GM18907 (cell line): ENCODE data around the gene NAV2.

Source experiments
- ATAC-seq: cut with Tn5 transposase; IDR thresholded peaks from one replicate; pipeline ENCODE4 v1.9.1; 2021; ENCODE audit warnings: mild to moderate bottlenecking, moderate library complexity; ENCODE audit not compliant: unreplicated experiment

The NAV2 gene

DNA sequence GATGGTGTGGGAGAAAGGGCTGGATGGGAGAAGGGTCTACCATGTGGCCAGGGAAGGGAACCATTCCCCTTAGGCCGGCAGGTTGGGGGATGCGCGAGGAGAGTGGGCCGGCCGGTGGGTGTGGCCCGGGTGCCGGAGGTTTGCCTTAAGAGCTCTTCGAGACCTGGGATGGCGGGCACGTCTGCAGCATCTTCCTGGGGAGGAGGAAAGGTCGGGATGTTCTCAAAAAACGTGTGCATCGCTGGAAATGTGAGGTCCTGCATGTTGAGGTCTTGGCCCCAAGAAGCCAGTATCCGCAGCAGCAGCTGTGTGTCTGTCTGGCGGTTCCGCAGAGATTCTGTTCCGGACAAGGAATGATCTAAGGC, 1.4 kb downstream of the NAV2 start:
- no peak for ATAC-seq

DNA sequence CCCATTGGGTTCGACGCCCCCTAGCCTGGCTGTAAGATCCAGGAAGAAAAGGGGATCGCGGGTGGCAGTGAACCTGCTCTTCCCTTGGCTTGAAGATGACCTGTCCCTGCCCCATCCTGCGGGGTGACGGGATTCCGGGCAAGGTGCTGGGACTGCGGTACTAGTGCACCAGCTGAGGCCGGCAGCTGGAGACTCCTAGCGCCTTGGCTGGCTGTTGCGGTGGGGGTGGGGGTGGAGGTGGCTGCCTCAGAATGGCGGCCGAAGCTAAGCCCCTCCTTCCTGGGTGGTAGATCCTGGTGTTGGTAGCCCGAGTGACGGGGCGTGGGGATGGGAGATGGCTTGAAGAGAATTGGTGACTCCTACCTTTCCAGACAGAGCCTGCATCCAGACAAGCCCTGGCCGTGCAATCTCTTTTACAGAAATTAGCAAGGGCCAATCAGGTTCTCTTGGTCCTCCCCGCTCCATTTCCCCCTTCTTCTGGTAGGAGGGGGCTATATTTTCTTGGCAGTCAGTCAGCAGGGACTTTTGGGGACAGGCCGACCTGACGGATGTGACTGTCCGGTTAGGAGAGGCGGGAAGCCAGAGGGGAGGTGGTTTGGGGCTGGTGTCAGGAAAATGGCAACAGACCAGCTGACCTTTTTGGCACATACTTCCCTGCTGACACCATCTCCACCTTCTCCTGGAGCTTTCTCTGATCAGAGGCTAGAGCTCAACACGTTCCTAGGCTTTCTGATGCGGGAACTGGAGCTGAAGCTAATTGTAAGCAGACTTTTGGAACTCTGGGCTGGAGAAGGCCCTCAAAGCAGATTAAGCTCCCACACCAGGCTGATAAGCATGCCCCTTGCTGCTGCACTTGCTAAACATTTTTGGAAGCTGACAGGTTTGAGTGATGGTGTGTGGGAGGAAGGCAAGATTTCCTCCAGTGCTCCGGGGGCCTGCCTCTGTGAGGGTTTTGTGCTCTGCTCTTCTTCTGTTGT, 2.0 kb downstream of the NAV2 start:
- no peak for ATAC-seq

GRCh38 chr11:19715373-19715772, 2.7 kb downstream of the NAV2 start:
- no peak for ATAC-seq

DNA sequence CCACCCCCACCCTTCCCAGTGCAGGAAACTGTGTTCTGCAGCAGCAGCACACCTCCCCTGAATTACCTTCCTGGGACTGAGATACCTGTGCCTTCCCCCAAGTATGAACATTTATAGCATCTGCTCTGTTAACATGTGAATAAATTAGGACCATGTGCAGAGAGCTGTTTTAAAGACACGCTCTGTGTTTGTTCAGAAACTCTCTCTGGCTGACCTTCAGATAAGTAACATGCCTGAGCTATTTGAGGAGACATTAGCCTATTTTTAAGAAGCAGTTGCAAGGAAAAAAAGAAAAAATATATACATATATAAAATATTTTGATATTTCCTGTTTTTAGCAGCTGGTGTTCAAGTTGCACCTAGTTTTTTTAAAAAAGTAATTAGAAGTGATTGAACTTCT, 5.4 kb downstream of the NAV2 start:
- ATAC-seq: no peak

- ATAC-seq: no peak
Measured at GRCh38 chr11:19718951-19719350, 6.3 kb downstream of the NAV2 start.

GRCh38 chr11:19719960-19720359, 7.3 kb downstream of the NAV2 start:
- ATAC-seq: no peak

DNA sequence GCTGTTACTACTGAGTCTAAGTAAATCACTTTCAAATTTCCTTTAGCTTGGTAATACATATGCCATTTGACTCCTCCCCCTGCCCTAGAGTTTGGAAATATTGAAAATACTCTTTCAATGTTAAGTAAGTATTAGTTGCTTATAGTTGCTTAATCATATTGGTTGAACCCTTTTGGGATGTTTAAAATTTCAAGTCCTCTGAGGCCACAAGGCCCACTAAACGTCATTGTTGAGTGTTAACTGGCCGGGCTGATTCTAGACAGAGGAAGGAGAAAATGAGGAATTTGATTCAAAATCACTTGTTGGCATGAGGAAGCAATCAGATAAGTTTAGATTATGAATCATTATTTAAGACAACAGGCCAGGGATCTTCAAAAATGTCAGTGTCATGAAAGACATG, 8.5 kb downstream of the NAV2 start:
- ATAC-seq: no peak

- ATAC-seq: no peak
Measured at GRCh38 chr11:19722702-19723101, 10.1 kb downstream of the NAV2 start.

- no peak for ATAC-seq
Measured at GRCh38 chr11:19723572-19724342, 11.1 kb downstream of the NAV2 start.

GRCh38 chr11:19724765-19725164, 12.1 kb downstream of the NAV2 start:
- ATAC-seq: no peak

DNA sequence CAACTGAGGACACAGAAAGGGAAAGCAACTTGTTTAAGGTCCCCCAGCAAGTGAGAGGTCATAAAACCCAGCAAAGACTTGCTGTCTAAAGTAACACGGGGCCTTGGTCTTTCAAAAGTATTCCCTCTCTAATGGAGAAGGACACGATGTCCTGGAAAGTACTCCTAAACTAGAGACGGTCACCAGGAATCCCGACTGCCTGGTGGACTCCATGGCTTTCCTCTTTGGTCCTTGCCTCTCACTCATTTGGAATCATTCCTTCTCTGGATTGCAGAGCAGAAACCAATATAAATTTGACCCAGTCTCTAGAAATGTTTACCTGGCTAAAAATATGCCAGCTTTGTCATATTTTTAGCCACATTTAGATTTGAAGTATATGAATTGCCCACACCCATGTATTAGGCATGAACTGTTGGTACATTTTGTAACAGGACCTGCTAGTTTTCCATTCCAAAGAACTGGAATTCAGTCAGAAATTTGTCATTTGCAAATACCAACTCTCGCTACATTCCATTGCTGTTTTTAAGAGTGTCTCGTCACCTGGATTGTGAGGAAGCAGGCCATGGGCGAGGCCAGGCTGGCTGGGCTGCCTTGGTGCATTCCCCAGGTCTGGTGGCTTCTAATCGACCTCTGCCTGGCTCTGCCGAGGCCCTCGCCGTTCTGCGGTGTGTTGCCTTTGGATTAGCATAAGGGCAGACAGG, 12.9 kb downstream of the NAV2 start:
- ATAC-seq: no peak

GRCh38 chr11:19727246-19727645, 14.6 kb downstream of the NAV2 start:
- no peak for ATAC-seq

GRCh38 chr11:19728436-19728835, 15.8 kb downstream of the NAV2 start:
- no peak for ATAC-seq

GRCh38 chr11:19729141-19729540, 16.5 kb downstream of the NAV2 start:
- ATAC-seq: no peak

GRCh38 chr11:19730373-19730772, 17.7 kb downstream of the NAV2 start:
- no peak for ATAC-seq

DNA sequence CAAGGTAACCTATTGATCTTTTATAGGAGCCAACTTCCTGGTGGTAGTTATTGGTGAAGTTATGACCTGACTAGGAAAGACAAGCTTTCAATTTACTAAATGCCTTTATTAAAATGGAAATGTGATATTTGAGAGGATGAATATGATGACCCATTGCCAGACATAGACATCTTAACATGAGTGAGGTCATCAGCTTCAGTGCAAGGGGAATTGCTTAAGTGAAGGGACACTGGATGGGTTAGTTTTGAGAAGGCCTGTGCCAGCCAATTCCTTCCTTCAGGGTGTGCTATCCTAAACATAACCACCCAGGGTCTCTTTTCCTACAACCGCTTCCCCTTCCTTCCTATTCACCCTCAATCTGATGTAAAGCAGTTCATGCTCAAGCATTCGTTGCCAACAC, 21.5 kb downstream of the NAV2 start:
- no peak for ATAC-seq

- ATAC-seq: no peak
Measured at GRCh38 chr11:19735157-19735908, 22.7 kb downstream of the NAV2 start.

- no peak for ATAC-seq
Measured at GRCh38 chr11:19735909-19736498, 23.4 kb downstream of the NAV2 start.

GRCh38 chr11:19736831-19737230, 24.2 kb downstream of the NAV2 start:
- ATAC-seq: no peak

DNA sequence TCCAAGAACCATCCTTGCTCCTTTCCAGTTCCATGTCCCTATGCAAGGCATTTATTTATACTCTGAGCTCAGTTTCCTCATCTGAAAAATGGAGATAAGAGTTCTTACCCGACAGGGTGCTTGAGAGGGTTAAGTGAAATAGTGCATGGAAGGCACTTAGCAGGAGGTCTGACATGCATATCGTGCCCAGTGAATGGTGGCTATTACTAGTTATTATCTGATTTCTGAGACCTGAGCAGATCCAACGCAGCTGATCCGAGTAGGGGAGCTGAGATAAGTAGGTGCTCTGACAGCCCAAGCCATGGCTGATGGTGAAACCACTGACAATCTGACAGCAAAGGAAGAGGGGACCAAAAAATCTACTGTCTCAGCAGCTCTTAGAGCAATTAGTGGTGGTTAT, 24.9 kb downstream of the NAV2 start:
- ATAC-seq: no peak
